Measurements from ENCODE around the gene RBP3.

Gene RBP3

GRCh38 chr10:47319784-47320183 lies 28.4 kb upstream of the RBP3 start:
- no peak for DNase-seq (ENCODE audit: low spot score)

DNA sequence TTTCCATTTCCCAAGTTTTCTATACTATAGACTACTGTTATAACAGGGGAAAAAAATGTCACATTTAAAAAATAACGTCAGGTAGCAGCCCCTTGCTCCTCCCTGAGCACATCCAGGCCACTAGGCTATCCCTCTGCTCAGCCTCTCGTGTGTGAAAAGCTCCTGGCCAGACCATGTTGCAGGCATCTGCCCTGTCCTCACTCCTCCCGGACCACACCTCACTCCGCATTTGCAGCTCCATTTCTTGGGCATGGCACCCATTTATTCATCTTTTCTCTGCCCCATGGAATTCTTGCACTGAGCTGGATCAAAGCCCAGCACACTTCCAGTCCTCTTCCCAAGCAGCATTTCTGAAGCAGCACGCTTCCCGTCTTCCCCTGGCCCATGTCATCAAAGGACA lies 27.4 kb upstream of the RBP3 start:
- DNase-seq (ENCODE audit: low spot score): no peak

DNA sequence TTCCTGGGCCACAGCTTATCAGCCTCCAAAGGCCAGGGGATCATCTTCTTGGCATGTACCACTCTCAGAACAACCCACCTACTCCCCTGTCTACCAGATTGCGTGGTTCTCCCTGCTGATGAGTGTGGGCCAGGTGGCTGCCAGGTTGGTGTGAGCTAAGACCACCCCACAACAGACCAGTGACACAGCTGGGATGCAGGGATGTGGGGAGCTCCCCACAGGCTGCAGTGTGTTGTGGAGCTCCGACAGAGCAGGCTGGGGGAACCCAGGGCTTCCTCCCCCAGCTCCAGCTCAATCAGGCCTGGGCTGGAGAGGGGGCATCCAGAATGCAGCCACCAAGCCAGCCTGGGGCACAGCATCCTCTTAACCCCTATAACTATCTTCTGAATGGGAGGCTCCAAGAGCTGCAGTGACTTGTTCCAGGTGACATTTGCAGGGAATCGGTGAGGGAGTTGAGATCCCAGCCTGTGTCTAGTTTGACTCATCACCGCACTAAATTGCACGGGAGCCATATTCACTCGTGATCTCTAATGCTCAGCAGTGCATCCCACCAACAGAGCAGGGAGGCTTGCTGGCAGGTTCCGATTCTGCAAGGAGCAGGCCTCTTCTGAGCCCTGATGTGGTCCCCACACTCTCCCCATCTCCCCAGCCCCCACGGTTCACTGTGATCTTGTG lies 26.5 kb upstream of the RBP3 start:
- DNase-seq (ENCODE audit: low spot score): no peak

GRCh38 chr10:47322300-47323061 lies 25.7 kb upstream of the RBP3 start, which contains the start of gene GDF2:
Gene GDF2 (plus strand): TSS chr10:47322454. CDS start chr10:47322669, 215 bp downstream.
- no peak for DNase-seq (ENCODE audit: low spot score)

DNA sequence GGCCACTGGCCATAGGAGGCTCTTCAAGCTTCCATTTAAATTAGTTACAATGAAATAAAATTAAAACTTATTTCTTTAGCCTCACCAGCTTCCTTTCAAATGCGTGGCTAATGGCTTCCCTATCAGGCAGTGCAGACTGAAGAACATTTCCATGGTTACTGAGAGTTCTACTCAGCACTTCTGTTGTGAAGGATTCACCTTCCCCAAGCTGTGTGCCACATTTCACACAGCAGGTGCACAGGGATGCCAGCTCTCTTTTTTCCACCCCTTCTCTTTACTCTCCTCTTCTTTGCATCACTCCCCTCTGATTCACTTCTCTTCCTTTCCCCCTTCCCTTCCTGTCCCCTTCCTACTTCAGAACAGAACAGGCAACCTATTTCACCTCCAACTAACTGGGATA lies 25.1 kb upstream of the RBP3 start:
- DNase-seq (ENCODE audit: low spot score): no peak

DNA sequence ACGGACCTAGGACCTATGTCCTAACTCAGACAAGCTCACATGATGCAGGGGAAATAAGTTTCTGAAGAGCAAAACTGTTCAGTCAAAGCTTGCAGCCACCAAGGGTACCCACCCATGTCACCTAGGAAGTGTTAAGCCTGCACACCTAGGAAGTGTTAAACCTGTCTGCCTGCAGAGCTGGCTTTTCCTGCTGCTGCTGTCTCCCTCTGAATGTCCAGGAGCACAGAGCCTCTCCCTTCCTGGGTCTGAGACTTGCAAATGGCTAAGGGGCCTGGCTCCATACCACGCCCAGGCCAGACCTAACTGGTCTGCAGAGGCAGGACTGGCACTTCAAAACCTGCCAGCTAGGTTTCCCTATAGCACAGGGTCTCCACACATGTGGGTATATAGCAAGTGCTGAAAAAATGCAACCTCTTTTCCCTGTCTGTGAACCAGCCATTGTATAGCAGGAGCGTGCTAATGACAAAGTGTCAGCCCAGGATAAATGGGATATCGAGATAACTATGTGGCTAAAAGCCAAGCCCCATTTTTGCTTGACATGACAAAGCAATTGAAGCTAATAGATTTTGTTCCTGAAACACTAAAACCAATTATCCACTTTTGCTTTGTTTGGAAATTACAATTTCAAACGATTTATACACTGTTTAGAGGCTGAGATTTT lies 24.4 kb upstream of the RBP3 start:
- DNase-seq (ENCODE audit: low spot score): no peak

DNA sequence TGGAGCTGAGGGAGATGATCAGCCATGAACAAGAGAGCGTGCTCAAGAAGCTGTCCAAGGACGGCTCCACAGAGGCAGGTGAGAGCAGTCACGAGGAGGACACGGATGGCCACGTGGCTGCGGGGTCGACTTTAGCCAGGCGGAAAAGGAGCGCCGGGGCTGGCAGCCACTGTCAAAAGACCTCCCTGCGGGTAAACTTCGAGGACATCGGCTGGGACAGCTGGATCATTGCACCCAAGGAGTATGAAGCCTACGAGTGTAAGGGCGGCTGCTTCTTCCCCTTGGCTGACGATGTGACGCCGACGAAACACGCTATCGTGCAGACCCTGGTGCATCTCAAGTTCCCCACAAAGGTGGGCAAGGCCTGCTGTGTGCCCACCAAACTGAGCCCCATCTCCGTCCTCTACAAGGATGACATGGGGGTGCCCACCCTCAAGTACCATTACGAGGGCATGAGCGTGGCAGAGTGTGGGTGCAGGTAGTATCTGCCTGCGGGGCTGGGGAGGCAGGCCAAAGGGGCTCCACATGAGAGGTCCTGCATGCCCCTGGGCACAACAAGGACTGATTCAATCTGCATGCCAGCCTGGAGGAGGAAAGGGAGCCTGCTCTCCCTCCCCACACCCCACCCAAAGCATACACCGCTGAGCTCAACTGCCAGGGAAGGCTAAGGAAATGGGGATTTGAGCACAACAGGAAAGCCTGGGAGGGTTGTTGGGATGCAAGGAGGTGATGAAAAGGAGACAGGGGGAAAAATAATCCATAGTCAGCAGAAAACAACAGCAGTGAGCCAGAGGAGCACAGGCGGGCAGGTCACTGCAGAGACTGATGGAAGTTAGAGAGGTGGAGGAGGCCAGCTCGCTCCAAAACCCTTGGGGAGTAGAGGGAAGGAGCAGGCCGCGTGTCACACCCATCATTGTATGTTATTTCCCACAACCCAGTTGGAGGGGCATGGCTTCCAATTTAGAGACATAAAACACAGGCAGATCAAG lies 22.6 kb upstream of the RBP3 start:
- no peak for DNase-seq (ENCODE audit: low spot score)

- no peak for DNase-seq (ENCODE audit: low spot score)
Measured at GRCh38 chr10:47326306-47326926, 21.7 kb upstream of the RBP3 start.

GRCh38 chr10:47326927-47327330 lies 21.2 kb upstream of the RBP3 start:
- DNase-seq (ENCODE audit: low spot score): no peak

GRCh38 chr10:47329855-47330254 lies 18.3 kb upstream of the RBP3 start:
- DNase-seq (ENCODE audit: low spot score): no peak

DNA sequence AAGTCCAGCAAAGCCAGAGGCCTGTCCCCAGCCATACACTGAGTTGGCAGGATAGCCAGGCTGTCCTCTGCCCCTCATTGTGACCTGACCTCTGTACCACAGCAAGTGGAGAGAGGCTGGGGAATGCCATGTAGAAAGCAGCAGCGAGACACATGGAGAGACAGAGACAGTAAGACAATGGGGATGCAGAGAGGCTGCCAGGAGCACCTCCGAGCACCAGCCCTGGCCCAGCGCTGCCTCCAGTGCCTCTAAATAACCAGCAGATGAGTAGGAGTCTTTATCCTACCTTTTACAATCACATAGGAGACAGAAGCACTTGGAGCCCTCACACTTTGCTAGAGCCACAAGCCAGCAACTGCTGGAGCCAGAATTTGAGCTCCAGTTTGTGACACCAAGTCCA lies 17.8 kb upstream of the RBP3 start:
- no peak for DNase-seq (ENCODE audit: low spot score)

DNA sequence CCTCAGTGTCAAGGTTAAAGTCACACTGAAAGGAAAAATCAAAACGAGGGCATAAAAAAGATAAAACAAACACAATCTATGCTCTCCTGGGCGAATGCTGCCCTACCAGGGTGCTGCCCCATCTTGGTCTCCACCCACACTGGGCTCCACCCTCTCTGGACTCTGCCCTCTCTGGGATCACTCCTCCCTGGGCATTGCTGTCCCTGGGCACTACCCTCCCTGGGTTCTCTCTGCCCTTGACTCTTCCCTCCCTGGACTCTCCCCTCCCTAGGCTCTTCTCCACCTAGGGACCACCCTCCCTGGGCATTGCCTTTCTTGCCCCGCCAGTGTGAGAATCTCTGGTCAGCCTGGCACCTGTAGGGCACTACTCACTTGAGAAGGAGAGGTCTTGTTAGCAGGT lies 17.4 kb upstream of the RBP3 start:
- DNase-seq (ENCODE audit: low spot score): no peak

- DNase-seq (ENCODE audit: low spot score): no peak
Measured at GRCh38 chr10:47331491-47331890, 16.7 kb upstream of the RBP3 start.

DNA sequence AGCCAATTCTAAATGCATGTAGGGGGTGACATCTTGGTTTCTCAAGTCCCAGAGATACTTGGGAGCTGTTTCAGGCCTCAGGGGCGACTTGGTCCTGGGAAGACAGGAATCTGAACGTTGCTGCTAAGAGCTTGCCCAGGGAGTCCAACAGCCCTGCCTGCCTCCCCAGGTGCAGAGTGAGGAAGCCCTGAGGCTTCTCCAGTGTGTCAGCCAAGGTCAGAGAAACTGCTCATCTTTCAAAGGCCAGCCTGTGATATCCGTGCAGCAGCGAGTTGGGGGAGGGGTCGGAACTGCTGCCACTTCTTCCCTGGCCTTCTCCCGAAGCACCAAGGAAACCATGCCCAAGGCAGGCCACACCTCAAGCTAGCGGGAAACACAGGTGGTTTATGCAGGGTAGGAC lies 16.2 kb upstream of the RBP3 start:
- no peak for DNase-seq (ENCODE audit: low spot score)

DNA sequence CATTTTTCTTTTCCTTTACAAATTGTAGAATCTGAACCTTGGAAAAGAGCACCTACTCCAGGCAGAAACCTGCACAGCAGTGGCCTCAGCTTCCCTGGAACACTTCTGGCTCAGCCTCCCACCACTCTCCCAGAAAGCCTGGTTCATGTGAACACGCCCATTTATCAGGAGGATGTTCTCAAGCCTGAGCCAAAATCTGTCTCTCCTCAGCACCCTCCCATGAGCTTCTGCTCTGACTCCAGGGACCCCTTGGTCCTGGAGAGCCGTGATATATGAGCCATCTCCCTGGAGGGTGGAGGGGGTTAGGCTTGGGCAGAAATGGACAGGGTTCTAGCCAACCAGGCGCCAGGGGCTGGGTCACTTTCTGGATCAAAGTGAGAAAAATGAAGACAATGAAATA lies 15.8 kb upstream of the RBP3 start:
- no peak for DNase-seq (ENCODE audit: low spot score)

GRCh38 chr10:47332946-47333345 lies 15.2 kb upstream of the RBP3 start:
- DNase-seq (ENCODE audit: low spot score): no peak

GRCh38 chr10:47333532-47333931 lies 14.6 kb upstream of the RBP3 start:
- no peak for DNase-seq (ENCODE audit: low spot score)

DNA sequence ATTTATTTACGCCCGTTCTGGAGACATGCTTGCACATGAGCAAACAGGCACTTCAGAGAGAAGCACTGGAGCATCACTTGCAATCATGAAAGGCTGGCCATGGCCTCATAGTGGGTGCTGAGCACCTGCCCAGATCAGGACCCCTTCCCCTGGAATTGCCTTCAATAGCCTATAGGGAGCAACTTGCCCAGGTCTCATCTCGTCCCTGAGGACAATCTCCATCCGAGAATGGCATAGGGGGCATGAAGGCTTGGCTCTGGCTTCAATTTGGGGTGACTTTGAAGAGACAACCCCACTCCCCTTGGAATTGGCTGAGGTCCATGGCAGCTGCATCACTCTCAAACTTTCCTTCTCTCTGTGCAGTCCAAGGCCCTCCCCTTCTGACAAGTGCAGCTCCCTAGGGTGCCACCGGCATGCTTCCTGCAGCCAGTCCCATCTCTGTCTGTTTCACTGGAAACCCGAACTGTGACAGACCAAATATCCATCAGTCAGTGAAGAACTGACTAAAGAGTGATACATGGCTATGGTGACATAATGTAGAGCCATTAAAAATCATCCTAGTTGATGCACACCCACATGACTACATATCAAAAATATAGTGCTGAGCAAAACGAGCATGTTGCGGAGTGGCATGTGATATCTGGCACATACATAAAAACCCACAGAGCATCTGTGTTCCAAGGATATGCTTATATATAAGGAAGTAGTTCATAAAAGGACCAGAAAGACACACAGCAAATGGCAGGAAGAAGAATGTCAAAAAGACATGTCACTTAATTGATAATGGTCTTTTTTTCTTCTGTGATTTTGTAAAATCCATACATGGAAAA lies 13.5 kb upstream of the RBP3 start:
- DNase-seq (ENCODE audit: low spot score): no peak

DNA sequence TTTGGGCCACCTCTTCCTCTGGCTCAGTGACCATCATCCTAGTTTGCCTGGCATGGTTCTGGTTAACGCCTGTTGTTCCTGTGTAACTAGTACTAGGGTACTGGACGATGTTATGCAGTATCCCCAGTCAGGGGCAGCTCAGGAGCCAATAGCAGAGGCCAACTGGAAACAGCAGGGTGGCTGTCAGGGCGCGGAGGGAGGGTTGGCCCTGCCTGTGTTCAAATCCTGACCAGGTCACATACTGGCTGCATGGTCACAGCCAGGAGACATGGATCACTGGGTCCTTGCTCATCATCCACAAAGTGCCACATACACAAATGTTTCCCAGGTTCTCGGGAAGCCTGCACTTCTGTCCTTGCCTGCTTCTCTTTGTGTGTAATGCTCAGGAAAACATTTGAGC lies 12.3 kb upstream of the RBP3 start:
- no peak for DNase-seq (ENCODE audit: low spot score)

DNA sequence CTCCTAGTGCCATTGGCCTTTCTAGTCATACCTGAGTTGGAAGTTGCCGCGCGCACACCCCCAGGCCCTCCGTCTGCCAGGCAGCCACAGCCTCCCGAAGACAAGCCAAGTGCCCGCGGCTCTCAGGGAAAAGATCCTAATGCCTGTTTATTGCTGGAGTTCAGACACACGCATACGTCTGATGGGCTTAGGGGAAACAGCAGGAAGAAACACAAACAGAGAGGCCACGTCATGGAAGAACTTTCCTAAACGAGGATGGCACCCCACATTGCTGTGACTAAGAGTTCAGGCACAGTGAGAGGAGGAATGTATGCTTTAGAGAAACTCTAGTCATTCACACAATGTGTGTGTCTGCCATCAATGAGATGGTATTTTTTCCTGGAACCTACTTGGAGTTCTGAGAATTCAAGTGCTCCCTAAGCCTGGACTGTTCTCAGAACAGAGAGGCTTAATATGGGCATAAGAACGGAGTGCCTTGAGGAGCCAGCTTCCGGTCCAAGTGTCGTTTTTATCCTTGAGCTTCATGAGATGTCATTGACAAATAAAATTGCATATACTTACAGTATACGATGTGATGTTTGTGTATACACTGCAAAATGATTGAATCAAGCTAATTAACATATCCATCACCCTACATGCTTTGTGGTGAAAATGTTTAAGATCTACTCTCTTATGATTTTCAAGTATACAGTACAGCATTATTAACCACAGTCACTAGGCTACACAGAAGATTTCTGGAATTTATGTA lies 11.6 kb upstream of the RBP3 start:
- no peak for DNase-seq (ENCODE audit: low spot score)

All from germinal center (tissue), 1 donor.